Kidney epithelial cell (primary cell): ENCODE measurements around the gene FRMD3. TPM values are rescaled to one million over a fixed set of nuclear protein-coding genes. Genes with fewer than 3 reads are reported as not detected.

Source experiments
- DNase-seq: peaks from one replicate; pipeline ENCODE4 v3.0.0-alpha.2; 2010; ENCODE audit warnings: low read depth
- H3K27me3 ChIP-seq: 2 replicates; pipeline ENCODE4 v1.6.0; 2011; ENCODE audit warnings: low read length; ENCODE audit not compliant: control insufficient read depth, insufficient read depth
- H3K36me3 ChIP-seq: 2 replicates; pipeline ENCODE4 v1.5.1; 2011; ENCODE audit warnings: low read length; ENCODE audit not compliant: control insufficient read depth, insufficient read depth
- H3K4me3 ChIP-seq: 2 replicates; pipeline ENCODE4 v1.5.1; 2011; ENCODE audit warnings: low read depth, mild to moderate bottlenecking, control low read depth, low read length
- CTCF ChIP-seq: IDR thresholded peaks from 2 replicates; pipeline ENCODE4 v1.5.1; 2011; ENCODE audit warnings: mild to moderate bottlenecking, moderate library complexity, low read length, control low read depth, inconsistent platforms; ENCODE audit not compliant: insufficient read depth, poor library complexity, severe bottlenecking
- total RNA-seq: library from RNA; depleted of rRNA; stranded (reverse); fragments of >200 nt; gene quantifications from 2 replicates; pipeline ENCODE4 v1.2.3, GENCODE V29; 2015

Gene FRMD3
- total RNA-seq, 1 donor from 2014 or later = 5.2 TPM

- no peak for TF ChIP-seq CTCF
- Histone ChIP-seq H3K4me3 (no peak overlapping the region), H3K36me3 (no peaks in the 10 kb centered on the region), H3K27me3 (no peaks in the 10 kb centered on the region)
- DNase-seq = no peak
These were observed 328.9 kb downstream of the FRMD3 start for GRCh38 chr9:83209188-83209731.

- TF ChIP-seq CTCF = no peak
- H3K27me3 ChIP-seq = no peaks in the 10 kb centered on the region
These were observed 329.9 kb downstream of the FRMD3 start for GRCh38 chr9:83208065-83208850.

GRCh38 chr9:83204047-83204446 lies 334.2 kb downstream of the FRMD3 start:
- no peak overlapping the region for H3K4me3 ChIP-seq
- no peak for TF ChIP-seq CTCF
- H3K36me3 ChIP-seq = no peaks in the 10 kb centered on the region
- DNase-seq = no peak
- H3K27me3 ChIP-seq = no peaks in the 10 kb centered on the region

More at GRCh38 chr9:83208065-83208850, 329.9 kb downstream of the FRMD3 start:
- no peak for DNase-seq
- no peak overlapping the region for H3K4me3 ChIP-seq
- H3K36me3 ChIP-seq = no peaks in the 10 kb centered on the region

GRCh38 chr9:83200531-83200930 lies 337.7 kb downstream of the FRMD3 start:
- Histone ChIP-seq H3K27me3 (no peaks in the 10 kb centered on the region), H3K4me3 (no peak overlapping the region), H3K36me3 (no peaks in the 10 kb centered on the region)
- TF ChIP-seq CTCF = no peak
- no peak for DNase-seq

- TF ChIP-seq CTCF = no peak
- H3K4me3 ChIP-seq = no peak overlapping the region
- no peaks in the 10 kb centered on the region for H3K27me3 ChIP-seq
- no peak for DNase-seq
- no peaks in the 10 kb centered on the region for H3K36me3 ChIP-seq
These were observed 338.4 kb downstream of the FRMD3 start for GRCh38 chr9:83199832-83200231.

- no peak overlapping the region for H3K4me3 ChIP-seq
- no peak for DNase-seq
- TF ChIP-seq CTCF = peak; percentile 64
- H3K27me3 ChIP-seq = no peaks in the 10 kb centered on the region
- no peaks in the 10 kb centered on the region for H3K36me3 ChIP-seq
These were observed 339.0 kb downstream of the FRMD3 start for GRCh38 chr9:83199240-83199639.
